22Rv1 (cell line): ENCODE measurements around the gene EVX1.

Experiments
- H3K27ac ChIP-seq: fragments of 450-650 bp; 2 replicates; pipeline ENCODE4 v1.5.1; 2017
- ZFX ChIP-seq: fragments of 450-650 bp; IDR thresholded peaks from 2 replicates; pipeline ENCODE4 v1.6.1; 2017; ENCODE audit warnings: antibody characterized with exemption, borderline replicate concordance
- TF ChIP-seq, protein P1 (sequence below): fragments of 450-650 bp; IDR thresholded peaks from 2 replicates; pipeline ENCODE4 v1.5.1; 2017; ENCODE audit warnings: mild to moderate bottlenecking

Gene EVX1

DNA sequence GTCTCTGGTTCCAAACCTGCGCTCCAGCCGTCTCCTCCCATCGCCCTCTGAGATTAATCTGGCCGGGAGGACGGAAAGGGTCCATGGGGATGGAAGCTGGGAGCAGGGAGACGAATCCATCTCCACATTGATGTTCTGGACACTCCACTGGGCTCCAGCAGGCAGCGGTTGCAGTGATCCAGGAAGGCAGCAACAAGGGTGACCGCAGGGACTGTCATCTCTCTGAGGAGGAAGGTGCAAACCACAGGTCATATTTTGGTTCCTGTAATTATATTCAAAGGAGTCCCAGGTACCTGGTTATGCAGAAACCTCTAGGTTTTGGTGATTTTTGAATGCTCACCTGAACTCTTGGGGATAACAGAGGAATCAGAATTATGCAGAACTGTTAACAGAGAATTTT lies 54.8 kb downstream of the EVX1 start:
- TF ChIP-seq, protein P1, sequence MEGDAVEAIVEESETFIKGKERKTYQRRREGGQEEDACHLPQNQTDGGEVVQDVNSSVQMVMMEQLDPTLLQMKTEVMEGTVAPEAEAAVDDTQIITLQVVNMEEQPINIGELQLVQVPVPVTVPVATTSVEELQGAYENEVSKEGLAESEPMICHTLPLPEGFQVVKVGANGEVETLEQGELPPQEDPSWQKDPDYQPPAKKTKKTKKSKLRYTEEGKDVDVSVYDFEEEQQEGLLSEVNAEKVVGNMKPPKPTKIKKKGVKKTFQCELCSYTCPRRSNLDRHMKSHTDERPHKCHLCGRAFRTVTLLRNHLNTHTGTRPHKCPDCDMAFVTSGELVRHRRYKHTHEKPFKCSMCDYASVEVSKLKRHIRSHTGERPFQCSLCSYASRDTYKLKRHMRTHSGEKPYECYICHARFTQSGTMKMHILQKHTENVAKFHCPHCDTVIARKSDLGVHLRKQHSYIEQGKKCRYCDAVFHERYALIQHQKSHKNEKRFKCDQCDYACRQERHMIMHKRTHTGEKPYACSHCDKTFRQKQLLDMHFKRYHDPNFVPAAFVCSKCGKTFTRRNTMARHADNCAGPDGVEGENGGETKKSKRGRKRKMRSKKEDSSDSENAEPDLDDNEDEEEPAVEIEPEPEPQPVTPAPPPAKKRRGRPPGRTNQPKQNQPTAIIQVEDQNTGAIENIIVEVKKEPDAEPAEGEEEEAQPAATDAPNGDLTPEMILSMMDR, result no peak
- no peak for TF ChIP-seq ZFX
- no peak overlapping the region for H3K27ac ChIP-seq
